ENCODE measurements around the gene ZCCHC24. TPM values are rescaled to one million over a fixed set of nuclear protein-coding genes. Genes with fewer than 3 reads are reported as not detected.

Gene ZCCHC24
- total RNA-seq, 1 donor from 2014 or later: 1.6 TPM

DNA sequence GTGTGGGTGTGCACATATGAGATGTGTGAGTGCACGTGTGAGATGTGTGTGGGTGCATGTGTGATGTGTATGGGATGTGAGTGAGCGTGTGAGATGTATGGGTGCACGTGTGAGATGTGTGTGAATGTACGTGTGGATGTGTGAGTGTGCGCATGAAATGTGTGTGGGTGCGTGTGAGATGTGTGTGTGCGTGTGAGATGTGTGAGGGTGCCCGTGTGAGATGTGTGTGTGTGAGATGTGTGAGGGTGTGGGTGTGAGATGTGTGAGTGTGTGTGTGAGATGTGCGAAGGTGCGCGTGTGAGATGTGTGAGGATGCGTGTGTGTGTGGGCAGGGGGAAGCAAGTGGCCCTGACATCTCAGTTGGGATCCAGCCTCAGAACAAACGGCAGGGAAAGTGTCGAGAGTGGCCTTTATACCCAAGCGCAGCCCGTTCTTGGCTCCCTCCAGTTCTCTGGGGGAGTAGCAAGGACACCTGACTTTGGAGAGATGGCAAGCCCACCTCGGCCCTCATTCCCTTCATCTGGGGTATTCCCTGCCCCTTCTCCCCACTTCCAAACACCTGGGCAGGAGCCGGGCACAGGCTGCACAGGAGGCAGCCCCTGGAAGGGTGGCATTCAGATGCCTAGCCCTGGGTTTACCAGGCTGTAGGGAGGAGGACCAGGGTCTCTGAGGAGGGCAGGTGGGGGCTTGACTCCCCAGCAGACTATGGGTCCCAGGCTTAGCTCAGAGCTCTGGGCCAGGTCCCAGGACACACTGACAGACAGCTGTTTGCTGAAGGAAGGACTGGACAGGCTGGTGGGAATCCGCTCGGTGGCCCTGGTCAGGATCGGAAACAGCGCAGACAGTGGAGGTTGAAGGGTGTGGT, 66.5 kb downstream of the ZCCHC24 start:
- TF ChIP-seq, protein P1, sequence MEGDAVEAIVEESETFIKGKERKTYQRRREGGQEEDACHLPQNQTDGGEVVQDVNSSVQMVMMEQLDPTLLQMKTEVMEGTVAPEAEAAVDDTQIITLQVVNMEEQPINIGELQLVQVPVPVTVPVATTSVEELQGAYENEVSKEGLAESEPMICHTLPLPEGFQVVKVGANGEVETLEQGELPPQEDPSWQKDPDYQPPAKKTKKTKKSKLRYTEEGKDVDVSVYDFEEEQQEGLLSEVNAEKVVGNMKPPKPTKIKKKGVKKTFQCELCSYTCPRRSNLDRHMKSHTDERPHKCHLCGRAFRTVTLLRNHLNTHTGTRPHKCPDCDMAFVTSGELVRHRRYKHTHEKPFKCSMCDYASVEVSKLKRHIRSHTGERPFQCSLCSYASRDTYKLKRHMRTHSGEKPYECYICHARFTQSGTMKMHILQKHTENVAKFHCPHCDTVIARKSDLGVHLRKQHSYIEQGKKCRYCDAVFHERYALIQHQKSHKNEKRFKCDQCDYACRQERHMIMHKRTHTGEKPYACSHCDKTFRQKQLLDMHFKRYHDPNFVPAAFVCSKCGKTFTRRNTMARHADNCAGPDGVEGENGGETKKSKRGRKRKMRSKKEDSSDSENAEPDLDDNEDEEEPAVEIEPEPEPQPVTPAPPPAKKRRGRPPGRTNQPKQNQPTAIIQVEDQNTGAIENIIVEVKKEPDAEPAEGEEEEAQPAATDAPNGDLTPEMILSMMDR (IDR thresholded peaks at IDR 0.05; ENCODE audit: unreplicated experiment): no peak
- peaks cover 9% of the 10 kb centered on the region for H3K27me3 Mint-ChIP-seq
- H3K9me3 Mint-ChIP-seq (ENCODE audit: low read depth): no peaks in the 10 kb centered on the region
- no peak overlapping the region for H3K27ac Mint-ChIP-seq
- peaks cover 9% of the 10 kb centered on the region for H3K4me1 Mint-ChIP-seq (ENCODE audit: low read depth)
- H3K36me3 Mint-ChIP-seq (ENCODE audit: insufficient read depth): no peaks in the 10 kb centered on the region
- no peak overlapping the region for H3K4me3 Mint-ChIP-seq (ENCODE audit: low read depth)
- DNase-seq (ENCODE audit: low spot score, unreplicated experiment): peak; percentile 3

DNA sequence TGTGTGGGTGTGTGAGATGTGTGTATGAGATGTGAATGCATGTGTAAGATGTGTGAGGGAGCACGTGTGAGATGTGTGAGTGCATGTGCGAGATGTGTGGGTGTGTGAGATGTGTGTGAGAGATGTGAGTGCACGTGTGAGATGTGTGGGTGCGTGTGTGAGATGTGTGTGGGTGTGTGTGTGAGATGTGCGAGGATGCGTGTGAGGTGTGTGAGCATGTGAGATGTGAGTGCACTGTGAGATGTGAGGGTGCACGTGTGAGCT, 67.1 kb downstream of the ZCCHC24 start:
- TF ChIP-seq, protein P1 (IDR thresholded peaks at IDR 0.05; ENCODE audit: unreplicated experiment): no peak
- Mint-ChIP-seq H3K9me3 (ENCODE audit: low read depth) (no peaks in the 10 kb centered on the region), H3K36me3 (ENCODE audit: insufficient read depth) (no peaks in the 10 kb centered on the region), H3K27ac (no peak overlapping the region), H3K4me1 (ENCODE audit: low read depth) (peaks cover 9% of the 10 kb centered on the region), H3K27me3 (peaks cover 9% of the 10 kb centered on the region), H3K4me3 (ENCODE audit: low read depth) (no peak overlapping the region)
- no peak for DNase-seq (ENCODE audit: low spot score, unreplicated experiment)

DNA sequence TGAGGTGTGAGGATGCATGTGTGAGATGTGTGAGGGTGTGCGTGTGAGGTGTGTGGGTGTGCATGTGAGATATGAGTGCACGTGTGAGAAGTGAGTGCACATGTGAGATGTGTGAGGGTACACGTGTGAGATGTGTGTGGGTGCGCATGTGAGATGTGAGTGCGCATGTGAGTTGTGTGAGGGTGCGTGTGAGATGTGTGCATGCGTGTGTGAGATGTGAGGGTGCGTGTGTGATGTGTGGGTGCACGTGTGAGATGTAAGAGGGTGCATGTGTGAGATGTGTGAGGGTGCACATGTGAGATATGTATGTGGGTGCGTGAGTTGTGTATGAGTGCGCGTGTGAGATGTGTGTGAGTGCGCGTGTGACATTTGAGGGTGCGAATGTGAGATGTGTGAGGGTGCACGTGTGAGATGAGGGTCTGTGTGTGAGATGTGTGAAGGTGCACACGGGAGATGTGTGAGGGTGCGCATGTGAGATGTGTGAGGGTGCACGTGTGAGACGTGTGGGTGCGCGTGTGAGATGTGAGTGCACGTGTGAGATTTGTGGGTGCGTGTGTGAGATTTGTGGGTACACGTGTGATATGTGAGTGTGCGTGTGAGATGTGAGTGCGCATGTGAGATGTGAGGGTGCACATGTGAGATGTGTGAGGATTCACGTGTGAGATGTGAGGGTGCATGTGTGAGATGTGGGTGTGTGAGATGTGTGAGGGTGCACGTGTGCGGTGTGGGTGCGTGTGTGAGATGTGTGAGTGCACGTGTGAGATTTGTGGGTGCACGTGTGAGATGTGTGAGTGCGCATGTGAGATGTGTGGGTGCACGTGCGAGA, 67.7 kb downstream of the ZCCHC24 start:
- peaks cover 12% of the 10 kb centered on the region for H3K27me3 Mint-ChIP-seq
- peaks cover 9% of the 10 kb centered on the region for H3K4me1 Mint-ChIP-seq (ENCODE audit: low read depth)
- H3K4me3 Mint-ChIP-seq (ENCODE audit: low read depth): no peak overlapping the region
- H3K27ac Mint-ChIP-seq: no peak overlapping the region
- H3K9me3 Mint-ChIP-seq (ENCODE audit: low read depth): no peaks in the 10 kb centered on the region
- H3K36me3 Mint-ChIP-seq (ENCODE audit: insufficient read depth): no peaks in the 10 kb centered on the region
- no peak for DNase-seq (ENCODE audit: low spot score, unreplicated experiment)
- TF ChIP-seq, protein P1 (IDR thresholded peaks at IDR 0.05; ENCODE audit: unreplicated experiment): no peak

DNA sequence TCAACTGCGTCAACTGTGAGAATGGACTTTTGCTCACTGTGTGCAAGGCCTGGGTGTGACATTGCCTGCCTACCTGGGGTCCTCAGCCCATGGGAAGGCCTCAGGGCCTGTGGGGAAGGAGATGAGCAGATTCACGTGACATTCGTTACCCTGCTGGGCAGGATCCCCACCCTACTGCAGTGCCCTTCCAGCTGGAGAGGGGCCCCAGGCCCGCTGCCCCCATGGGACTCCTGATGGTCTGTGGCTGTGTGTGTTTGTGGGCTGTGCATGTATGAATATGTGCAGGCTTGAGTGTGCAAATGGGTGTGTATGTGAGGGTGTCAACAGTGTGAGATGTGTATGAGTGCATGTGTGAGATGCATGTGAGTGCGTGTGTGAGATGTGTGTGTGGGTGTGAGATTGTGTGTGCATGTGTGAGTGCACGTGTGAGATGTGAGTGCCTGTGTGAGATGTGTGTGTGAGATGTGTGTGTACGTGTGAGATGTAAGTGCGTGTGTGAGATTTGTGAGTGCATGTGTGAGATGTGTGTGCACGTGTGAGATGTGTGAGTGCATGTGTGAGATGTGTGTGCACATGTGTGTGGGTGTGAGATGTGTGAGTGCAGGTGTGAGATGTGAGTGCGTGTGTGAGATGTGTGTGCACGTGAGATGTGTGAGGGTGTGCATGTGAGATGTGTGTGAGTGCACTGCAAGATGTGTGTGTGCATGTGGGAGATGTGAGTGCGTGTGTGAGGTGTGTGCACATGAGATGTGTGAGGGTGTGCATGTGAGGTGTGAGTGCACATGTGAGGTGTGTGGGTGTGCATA, 68.5 kb downstream of the ZCCHC24 start:
- no peaks in the 10 kb centered on the region for H3K36me3 Mint-ChIP-seq (ENCODE audit: insufficient read depth)
- DNase-seq (ENCODE audit: low spot score, unreplicated experiment): no peak
- no peak overlapping the region for H3K27ac Mint-ChIP-seq
- H3K9me3 Mint-ChIP-seq (ENCODE audit: low read depth): no peaks in the 10 kb centered on the region
- no peak overlapping the region for H3K4me3 Mint-ChIP-seq (ENCODE audit: low read depth)
- H3K4me1 Mint-ChIP-seq (ENCODE audit: low read depth): peaks cover 9% of the 10 kb centered on the region
- TF ChIP-seq, protein P1 (IDR thresholded peaks at IDR 0.05; ENCODE audit: unreplicated experiment): no peak
- peaks cover 9% of the 10 kb centered on the region for H3K27me3 Mint-ChIP-seq

DNA sequence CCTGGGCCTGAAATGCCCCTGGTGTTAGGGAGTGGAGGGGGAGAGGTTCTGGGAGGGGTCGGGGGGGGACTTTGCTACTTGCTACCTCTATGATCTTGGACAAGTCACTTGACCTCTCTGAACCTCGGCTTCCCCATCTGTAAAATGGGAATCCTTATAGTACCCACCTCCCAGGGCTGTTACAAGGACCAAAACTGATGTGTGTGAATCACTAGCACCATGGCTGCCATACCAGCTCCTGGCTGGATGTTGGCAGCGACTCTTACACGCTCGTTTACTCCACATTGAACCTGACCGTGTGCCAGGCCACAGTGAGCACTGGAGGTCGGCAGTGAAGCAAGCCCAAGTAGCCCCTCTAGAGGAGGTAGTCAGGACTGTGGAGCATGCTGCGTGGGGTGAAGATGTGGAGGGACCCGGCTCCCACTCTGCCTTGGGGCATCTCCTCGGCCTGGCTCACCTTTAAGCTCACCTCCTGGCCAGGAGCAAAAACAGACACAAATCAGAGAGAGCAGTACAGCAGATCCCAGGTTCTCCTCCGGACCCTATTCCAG, 69.3 kb downstream of the ZCCHC24 start:
- peaks cover 6% of the 10 kb centered on the region for H3K27me3 Mint-ChIP-seq
- DNase-seq (ENCODE audit: low spot score, unreplicated experiment): no peak
- H3K27ac Mint-ChIP-seq: no peak overlapping the region

More for the DNA sequence above, 69.3 kb downstream of the ZCCHC24 start:
- Mint-ChIP-seq H3K4me3 (ENCODE audit: low read depth) (no peak overlapping the region), H3K36me3 (ENCODE audit: insufficient read depth) (no peaks in the 10 kb centered on the region), H3K4me1 (ENCODE audit: low read depth) (peaks cover 6% of the 10 kb centered on the region), H3K9me3 (ENCODE audit: low read depth) (peaks cover 3% of the 10 kb centered on the region)
- TF ChIP-seq, protein P1 (IDR thresholded peaks at IDR 0.05; ENCODE audit: unreplicated experiment): no peak

Measured in progenitor cell of endocrine pancreas (in vitro differentiated cells).